Prostate gland (tissue), 2 donors: ENCODE results near the gene MAPKAP1. TPM values are rescaled to one million over a fixed set of nuclear protein-coding genes. Genes with fewer than 3 reads are reported as not detected.

Experiments used
- DNase-seq: peaks from one replicate; pipeline ENCODE4 v3.0.0-alpha.2; 2019; ENCODE audit warnings: low spot score
- H3K27ac ChIP-seq, 2 donors: fragments of 200-600 bp; sonication (generic); 2 replicates each; pipeline ENCODE4 v1.5.1; 2017 to 2019
- H3K27me3 ChIP-seq: fragments of 200-600 bp; sonication (generic); replicated peaks from 2 replicates; pipeline ENCODE4 v1.5.1; 2019; ENCODE audit not compliant: insufficient read depth
- H3K36me3 ChIP-seq, 2 donors: fragments of 200-600 bp; sonication (generic); 1 replicate in 1 of 2; 2 replicates in 1 of 2; pipeline versions ENCODE4 v1.5.1 to v1.8.1; 2017 to 2019
- H3K4me1 ChIP-seq: fragments of 200-600 bp; sonication (generic); replicated peaks from 2 replicates; pipeline ENCODE4 v1.5.1; 2019
- H3K4me3 ChIP-seq, 2 donors: fragments of 200-600 bp; sonication (generic); 2 replicates each; pipeline ENCODE4 v1.5.1; 2017 to 2019
- H3K9me3 ChIP-seq: fragments of 200-600 bp; sonication (generic); 2 replicates; pipeline ENCODE4 v1.5.1; 2017
- POLR2A ChIP-seq: fragments of 450-650 bp; IDR thresholded peaks from one replicate; pipeline ENCODE4 v1.6.1; 2016; ENCODE audit warnings: antibody characterized with exemption, mild to moderate bottlenecking
- POLR2AphosphoS5 ChIP-seq: sonication (generic); formaldehyde crosslinking; IDR thresholded peaks from one replicate; pipeline ENCODE4 v1.6.1; 2017; ENCODE audit warnings: antibody characterized with exemption
- WGBS: methylation state at CpG from one replicate; pipeline ENCODE4 v1.1.5; 2018; 5-methylcytosine and 5-hydroxymethylcytosine counted together
- intact Hi-C: fragments of 100-400 bp; cut with DNase I; formaldehyde crosslinking; loops from one replicate; pipeline ENCODE4 v1.14.2; 2022
- total RNA-seq, 2 donors: library from RNA; depleted of rRNA; stranded (reverse); fragments of >200 nt; gene quantifications; one replicate each; pipeline ENCODE4 v1.1.0, GENCODE V29; 2016
- TF ChIP-seq, protein P1 (sequence below), 4 experiments: fragments of 200-600 bp in 2 of 4; fragments of 450-650 bp in 2 of 4; sonication (generic) in 2 of 4; IDR thresholded peaks; 1 replicate in 3 of 4; 2 replicates in 1 of 4; pipeline ENCODE4 v1.5.1; 2016 to 2019; ENCODE audit warnings: antibody characterized with exemption in 4 of 4, mild to moderate bottlenecking in 2 of 4, moderate library complexity in 2 of 4

Gene MAPKAP1
- total RNA-seq, 2 donors from 2014 or later = 62.4 to 91.2 TPM

DNA sequence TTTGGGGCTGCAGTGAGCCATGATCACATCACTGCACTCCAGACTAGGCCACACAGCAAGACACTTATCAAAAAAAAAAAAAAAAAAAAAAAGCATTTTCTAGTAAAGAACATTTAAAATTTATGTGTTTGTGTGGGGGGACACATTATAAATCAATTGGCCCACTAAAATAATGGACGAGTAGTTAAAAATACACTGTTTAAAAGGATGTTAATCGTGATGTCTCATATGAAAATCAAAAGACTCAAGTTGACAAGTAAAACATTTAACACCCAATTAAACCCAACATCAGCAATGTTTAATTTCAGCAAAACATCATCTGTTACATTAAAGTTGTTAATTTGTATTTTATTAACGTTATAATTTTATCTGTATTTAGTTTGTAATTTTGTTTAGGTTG is 152.3 kb downstream of the MAPKAP1 start:
- 55% methylated on average over 3 of the region's 3 CpGs for WGBS
- H3K4me1 ChIP-seq = peaks cover 13% of the 10 kb centered on the region
- no peak for TF ChIP-seq POLR2AphosphoS5
- TF ChIP-seq POLR2A = no peak
- TF ChIP-seq, protein P1, sequence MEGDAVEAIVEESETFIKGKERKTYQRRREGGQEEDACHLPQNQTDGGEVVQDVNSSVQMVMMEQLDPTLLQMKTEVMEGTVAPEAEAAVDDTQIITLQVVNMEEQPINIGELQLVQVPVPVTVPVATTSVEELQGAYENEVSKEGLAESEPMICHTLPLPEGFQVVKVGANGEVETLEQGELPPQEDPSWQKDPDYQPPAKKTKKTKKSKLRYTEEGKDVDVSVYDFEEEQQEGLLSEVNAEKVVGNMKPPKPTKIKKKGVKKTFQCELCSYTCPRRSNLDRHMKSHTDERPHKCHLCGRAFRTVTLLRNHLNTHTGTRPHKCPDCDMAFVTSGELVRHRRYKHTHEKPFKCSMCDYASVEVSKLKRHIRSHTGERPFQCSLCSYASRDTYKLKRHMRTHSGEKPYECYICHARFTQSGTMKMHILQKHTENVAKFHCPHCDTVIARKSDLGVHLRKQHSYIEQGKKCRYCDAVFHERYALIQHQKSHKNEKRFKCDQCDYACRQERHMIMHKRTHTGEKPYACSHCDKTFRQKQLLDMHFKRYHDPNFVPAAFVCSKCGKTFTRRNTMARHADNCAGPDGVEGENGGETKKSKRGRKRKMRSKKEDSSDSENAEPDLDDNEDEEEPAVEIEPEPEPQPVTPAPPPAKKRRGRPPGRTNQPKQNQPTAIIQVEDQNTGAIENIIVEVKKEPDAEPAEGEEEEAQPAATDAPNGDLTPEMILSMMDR (IDR thresholded peaks at IDR 0.05) = no peak
- no peak overlapping the region for H3K4me3 ChIP-seq
- no peaks in the 10 kb centered on the region for H3K36me3 ChIP-seq
- no peak overlapping the region for H3K27ac ChIP-seq
- intact Hi-C loops = loop anchor here (5.0 to 10.0 kb wide), 5 partner anchors 87 to 840 kb away; partner anchors contain the start of gene PBX3
- DNase-seq = no peak
- no peaks in the 10 kb centered on the region for H3K27me3 ChIP-seq
- H3K9me3 ChIP-seq = no peaks in the 10 kb centered on the region

DNA sequence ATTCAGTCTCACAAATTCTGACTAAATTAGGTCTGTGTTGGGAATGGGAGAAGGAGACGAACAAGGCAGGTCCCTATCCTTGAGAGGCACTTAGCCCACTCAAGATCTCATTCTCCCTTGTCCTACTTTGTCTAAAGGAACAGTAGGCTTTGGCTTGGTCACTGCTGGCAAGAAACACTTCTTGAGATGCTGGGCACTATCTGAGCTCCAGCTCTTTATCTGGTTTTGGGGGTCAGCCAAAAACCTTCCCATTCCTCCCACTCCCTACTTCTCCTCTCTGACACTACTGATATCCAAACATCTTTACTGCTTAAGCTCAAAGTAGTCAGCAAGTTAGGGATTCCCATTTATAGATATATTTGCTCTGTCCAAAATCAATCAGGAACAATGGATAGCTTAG is 155.2 kb downstream of the MAPKAP1 start:
- TF ChIP-seq POLR2A (no peak), POLR2AphosphoS5 (no peak)
- TF ChIP-seq, protein P1 (IDR thresholded peaks at IDR 0.05) = no peak
- WGBS = 92% methylated on average over 1 of the region's 1 CpG

DNA sequence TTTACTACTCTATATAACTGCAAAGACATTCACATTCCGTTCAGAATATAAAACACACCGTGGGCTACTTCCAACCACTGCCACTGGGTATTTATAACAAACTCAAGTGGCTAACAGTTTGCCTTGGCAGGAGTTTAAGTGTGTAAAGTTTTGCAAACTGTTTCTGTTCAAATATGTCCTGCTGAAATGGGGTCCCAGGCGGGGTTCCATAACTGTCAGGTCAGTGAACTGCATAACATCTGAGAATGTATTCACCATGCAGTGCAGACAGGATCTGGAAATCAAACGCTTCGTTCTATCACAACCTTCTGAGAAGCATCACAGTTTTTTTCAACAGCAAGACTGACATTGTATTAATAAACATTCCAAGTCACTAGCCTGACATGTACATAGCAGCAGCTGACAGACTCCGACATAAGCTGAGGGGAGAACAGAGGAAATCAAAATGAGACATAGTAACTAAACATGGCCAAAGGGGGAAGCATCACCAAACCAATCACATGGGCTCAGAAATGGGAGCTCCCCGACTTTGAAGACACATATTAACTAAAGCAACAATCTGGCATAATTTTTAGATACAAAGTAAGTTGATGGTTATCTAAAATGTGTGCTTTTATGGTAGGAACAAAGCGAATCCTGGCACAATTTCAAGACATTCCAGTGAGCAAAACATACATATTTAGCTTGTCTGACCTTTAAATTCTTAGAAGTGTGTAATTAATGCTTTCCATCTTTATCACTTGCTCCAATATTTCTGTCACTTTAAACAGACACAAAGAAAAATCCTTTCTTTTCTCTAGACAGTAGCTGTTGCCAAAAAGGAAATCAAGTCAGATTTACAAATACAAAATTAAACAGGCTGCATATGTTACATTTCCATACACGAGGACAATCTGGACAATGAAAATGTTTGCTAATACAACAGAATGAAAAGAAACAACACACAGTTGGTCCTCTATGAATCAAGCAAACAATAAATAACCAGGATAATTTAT is 156.8 kb downstream of the MAPKAP1 start:
- H3K27me3 ChIP-seq = no peaks in the 10 kb centered on the region
- H3K27ac ChIP-seq = peak overlapping the region; percentile 2 to 25
- DNase-seq = no peak
- TF ChIP-seq POLR2A = no peak
- TF ChIP-seq POLR2AphosphoS5 = no peak
- TF ChIP-seq, protein P1 (IDR thresholded peaks at IDR 0.05) = no peak
- H3K4me1 ChIP-seq = peaks cover 18% of the 10 kb centered on the region
- H3K4me3 ChIP-seq = no peak overlapping the region
- WGBS = 7% methylated on average over 9 of the region's 9 CpGs
- no peaks in the 10 kb centered on the region for H3K9me3 ChIP-seq
- intact Hi-C loops = loop anchor here (2.0 to 10.0 kb wide), 3 partner anchors 65 to 845 kb away; no protein-coding TSS in a partner anchor
- H3K36me3 ChIP-seq = no peaks in the 10 kb centered on the region

More for the DNA sequence above, 155.2 kb downstream of the MAPKAP1 start:
- Histone ChIP-seq H3K27me3 (no peaks in the 10 kb centered on the region), H3K9me3 (no peaks in the 10 kb centered on the region), H3K4me1 (peaks cover 13% of the 10 kb centered on the region), H3K27ac (no peak overlapping the region), H3K4me3 (no peak overlapping the region), H3K36me3 (no peaks in the 10 kb centered on the region)
- intact Hi-C loops = loop anchor here (10.0 kb wide), 2 partner anchors 673 to 843 kb away; no protein-coding TSS in a partner anchor
- DNase-seq = no peak

DNA sequence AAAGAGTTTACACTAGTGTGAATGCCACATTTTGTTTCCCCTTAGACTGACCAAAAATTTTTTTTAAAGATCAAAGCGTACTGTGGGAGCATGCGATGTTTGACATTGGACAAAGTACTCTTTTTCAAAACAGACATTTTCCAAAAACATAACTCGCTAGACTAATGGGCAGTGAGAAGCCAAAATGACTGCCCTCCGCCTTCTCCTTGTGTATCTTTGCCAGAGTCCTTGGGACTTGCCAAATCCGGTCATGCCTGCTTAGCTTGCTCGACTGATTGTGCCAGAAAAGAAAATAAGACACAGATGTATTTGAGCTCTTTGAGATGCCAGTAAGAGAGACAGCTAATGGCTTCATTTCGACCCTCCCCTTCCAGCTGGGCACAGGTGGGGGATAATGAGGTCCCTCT is 157.5 kb downstream of the MAPKAP1 start:
- Histone ChIP-seq H3K36me3 (no peaks in the 10 kb centered on the region), H3K4me3 (no peak overlapping the region), H3K4me1 (peaks cover 18% of the 10 kb centered on the region), H3K27ac (peak overlapping the region; percentile 2 to 25), H3K9me3 (no peaks in the 10 kb centered on the region), H3K27me3 (no peaks in the 10 kb centered on the region)
- peak; percentile 90 for TF ChIP-seq POLR2AphosphoS5
- no peak for TF ChIP-seq POLR2A
- intact Hi-C loops = loop anchor here (2.0 kb wide), 1 partner anchor 65 kb away; no protein-coding TSS in a partner anchor
- 12% methylated on average over 7 of the region's 7 CpGs for WGBS
- DNase-seq = peak; percentile 80

DNA sequence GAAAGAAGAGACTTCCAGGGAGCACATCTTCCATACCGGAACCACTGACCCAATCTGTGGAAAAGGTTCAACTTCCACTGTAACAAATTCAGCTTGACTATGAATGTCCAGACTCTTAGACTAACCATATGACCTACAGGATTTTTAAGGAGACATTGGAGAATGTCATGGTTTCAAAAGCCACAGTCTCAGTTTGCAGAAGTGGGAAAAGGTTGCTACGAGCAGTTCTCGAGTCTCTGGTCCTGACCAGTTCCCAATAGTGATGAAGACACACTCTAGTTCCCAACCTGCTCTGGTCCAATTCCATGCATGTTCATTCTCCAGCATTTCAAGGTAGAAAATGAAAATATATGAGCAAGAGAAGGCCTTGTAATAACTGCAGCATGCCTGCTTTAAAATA is 158.0 kb downstream of the MAPKAP1 start:
- TF ChIP-seq POLR2A (no peak), POLR2AphosphoS5 (no peak)
- TF ChIP-seq, protein P1 (IDR thresholded peaks at IDR 0.05) = no peak
- 62% methylated on average over 3 of the region's 3 CpGs for WGBS
- H3K4me3 ChIP-seq = no peak overlapping the region
- no peaks in the 10 kb centered on the region for H3K27me3 ChIP-seq
- no peak for DNase-seq
- peak overlapping the region; percentile 2 to 7 for H3K27ac ChIP-seq
- H3K9me3 ChIP-seq = no peaks in the 10 kb centered on the region
- no peaks in the 10 kb centered on the region for H3K36me3 ChIP-seq
- H3K4me1 ChIP-seq = peaks cover 18% of the 10 kb centered on the region
- intact Hi-C loops = loop anchor here (2.0 kb wide), 1 partner anchor 64 kb away; no protein-coding TSS in a partner anchor
